Heart left ventricle (tissue), 16 donors: ENCODE data around the gene BCL2L14. TPM values are rescaled to one million over a fixed set of nuclear protein-coding genes. Genes with fewer than 3 reads are reported as not detected.

ENCODE experiments used
- ATAC-seq, 4 donors: fragments of 200-7000 bp; cut with Tn5 transposase; one replicate each; pipeline ENCODE4 v1.9.1; 2020 to 2022; ENCODE audit warnings: moderate library complexity in 4 of 4, mild to moderate bottlenecking in 3 of 4, moderate number of reproducible peaks in 1 of 4
- DNase-seq, 5 donors: peaks; one replicate each; pipeline ENCODE4 v3.0.0-alpha.2; 2020
- H3K27ac ChIP-seq, 12 donors: fragments of 200-600 bp; sonication (generic) in 4 of 12; one replicate each; pipeline versions ENCODE4 v1.5.0 to v1.8.0; 2016 to 2022; ENCODE audit warnings: mild to moderate bottlenecking in 2 of 12
- H3K27me3 ChIP-seq, 9 donors: fragments of 200-600 bp; sonication (generic) in 2 of 9; one replicate each; pipeline versions ENCODE4 v1.5.1 to v1.8.0; 2016 to 2022; ENCODE audit warnings: mild to moderate bottlenecking in 3 of 9
- H3K36me3 ChIP-seq, 9 donors: fragments of 200-600 bp; sonication (generic) in 2 of 9; one replicate each; pipeline versions ENCODE4 v1.5.0 to v1.8.0; 2018 to 2022; ENCODE audit warnings: mild to moderate bottlenecking in 2 of 9
- H3K4me1 ChIP-seq, 12 donors: fragments of 200-600 bp; sonication (generic) in 4 of 12; one replicate each; pipeline versions ENCODE4 v1.5.0 to v1.8.0; 2016 to 2022; ENCODE audit warnings: mild to moderate bottlenecking in 3 of 12
- H3K4me3 ChIP-seq, 12 donors: fragments of 200-600 bp; sonication (generic) in 4 of 12; one replicate each; pipeline versions ENCODE4 v1.5.0 to v1.8.0; 2017 to 2022; ENCODE audit warnings: mild to moderate bottlenecking in 9 of 12, moderate library complexity in 4 of 12
- H3K9me3 ChIP-seq, 12 donors: fragments of 200-600 bp; sonication (generic) in 4 of 12; one replicate each; pipeline versions ENCODE4 v1.5.0 to v1.8.0; 2016 to 2022; ENCODE audit warnings: mild to moderate bottlenecking in 1 of 12
- CTCF ChIP-seq, 12 donors: fragments of 200-600 bp; sonication (generic) in 4 of 12; IDR thresholded peaks; one replicate each; pipeline versions ENCODE4 v1.5.0 to v1.8.0; 2018 to 2022; ENCODE audit warnings: antibody characterized with exemption in 12 of 12, mild to moderate bottlenecking in 5 of 12
- POLR2A ChIP-seq, 2 donors: fragments of 450-650 bp; IDR thresholded peaks; one replicate each; pipeline ENCODE4 v1.6.1; 2017; ENCODE audit warnings: antibody characterized with exemption in 2 of 2, mild to moderate bottlenecking in 2 of 2, moderate library complexity in 2 of 2
- WGBS, 4 donors: extraction: QIAGEN DNeasy Blood & Tissue Kit in 2 of 4; methylation state at CpG; one replicate each; pipeline versions ENCODE4 v1.1.5 to v1.1.7; 2013 to 2018; 5-methylcytosine and 5-hydroxymethylcytosine counted together
- intact Hi-C, 10 donors: fragments of 100-400 bp; cut with DNase I; formaldehyde crosslinking; loops; one replicate each; pipeline versions ENCODE4 v1.11.1 to v1.14.2; 2022
- polyA plus RNA-seq, 2 donors: library from polyadenylated mRNA; stranded (reverse); fragments of 200-250 nt; gene quantifications; one replicate each; pipeline ENCODE4 v1.2.3, GENCODE V29; 2013
- total RNA-seq, 9 donors: library from RNA; depleted of rRNA in 2 of 9; stranded (reverse); fragments of >200 nt in 2 of 9; fragmentation: NEBNext Ultra II Directional in 3 of 9; extraction: Animal tissue kit (Norgen Biotek cat#: 25700) in 3 of 9; gene quantifications; one replicate each; pipeline versions ENCODE4 v1.1.0 to v1.2.4, GENCODE V29; 2016 to 2023
- donor health status: ischemic (EF 13 %, LVEDD 7.1; RV severe dilation, severe dysfunction).
- donor health status: healthy with polysubstance abuse.
- donor health status: DM: no; HTN: yes; CAD: no.
- donor health status: DM: no; HTN: no; CAD: no.
- donor health status: ischemic (EF 25% LVEDD 6.9; RV normal size, moderate dysfunction).
- donor health status: ischemic (EF 25% LVEDD 5.7; RV mildly dilated, moderate dysfunction).
- donor health status: healthy.
- donor health status: DM: yes; HTN: yes; CAD: no.
- donor health status: ischemic (EF 35%, LVEDD 5.7; RV mildly dilated, moderate dysfunction).
- donor health status: nonischemic (EF 11% LVEDD 7.7; RV severe dilation, severe dysfunction).
- donor health status: DM: yes; HTN: yes; CAD: no.
- donor health status: PGD.
- donor health status: ischemic (EF 29% LVEDD 5.4; RV normal size, mild dysfunction).
- donor health status: nonischemic (EF 23%, LVEDD 6.1; RV moderate dilation, normal function).

BCL2L14 gene
- total and polyA plus RNA-seq, 11 donors, result not detected

- no peak overlapping the region for H3K4me3 ChIP-seq
- WGBS, 4 donors, result 82 to 84% (median 84%) methylated on average over 4 of the region's 4 CpGs
- H3K9me3 ChIP-seq, result no peaks in the 10 kb centered on the region
- TF ChIP-seq POLR2A (IDR thresholded peaks at IDR 0.05) (no peak), CTCF (IDR thresholded peaks at IDR 0.05) (no peak)
- no peak for DNase-seq
- H3K27ac ChIP-seq, result no peak overlapping the region
- H3K36me3 ChIP-seq, result peaks cover 0 to 88% (median 30%) of the 10 kb centered on the region in 9 donors
- no peak for ATAC-seq
- H3K4me1 ChIP-seq, result peaks cover 0 to 1% (median 0%) of the 10 kb centered on the region in 12 donors
- intact Hi-C loops, result no loop called here
- H3K27me3 ChIP-seq, result no peaks in the 10 kb centered on the region
These were observed 57.9 kb downstream of the BCL2L14 start for GRCh38 chr12:12128670-12129069.

GRCh38 chr12:12133259-12133658, 62.5 kb downstream of the BCL2L14 start:
- no peaks in the 10 kb centered on the region for H3K4me1 ChIP-seq
- H3K9me3 ChIP-seq, result no peaks in the 10 kb centered on the region
- no peaks in the 10 kb centered on the region for H3K27me3 ChIP-seq
- H3K27ac ChIP-seq, result no peak overlapping the region
- 89 to 95% (median 91%) methylated on average over 3 of the region's 3 CpGs for WGBS, 4 donors
- ATAC-seq, result no peak
- TF ChIP-seq CTCF (IDR thresholded peaks at IDR 0.05), result no peak
- TF ChIP-seq POLR2A (IDR thresholded peaks at IDR 0.05), result no peak
- H3K4me3 ChIP-seq, result no peak overlapping the region
- H3K36me3 ChIP-seq, result peaks cover 0 to 78% (median 14%) of the 10 kb centered on the region in 9 donors
- intact Hi-C loops, result loop anchor here in 1 of 10 donors (10.0 kb wide), 1 partner anchor 62 kb away; no protein-coding TSS in a partner anchor
- DNase-seq, result no peak

- Histone ChIP-seq H3K36me3 (peaks cover 0 to 76% (median 14%) of the 10 kb centered on the region in 9 donors), H3K4me3 (no peak overlapping the region), H3K27ac (no peak overlapping the region), H3K27me3 (no peaks in the 10 kb centered on the region), H3K4me1 (no peaks in the 10 kb centered on the region), H3K9me3 (no peaks in the 10 kb centered on the region)
- ATAC-seq (no peak), DNase-seq (no peak)
- intact Hi-C loops, result loop anchor here in 1 of 10 donors (10.0 kb wide), 1 partner anchor 61 kb away; no protein-coding TSS in a partner anchor
- TF ChIP-seq POLR2A (IDR thresholded peaks at IDR 0.05) (no peak), CTCF (IDR thresholded peaks at IDR 0.05) (no peak)
- WGBS, 4 donors, result 96 to 99% (median 97%) methylated on average over 5 of the region's 5 CpGs
These were observed 63.0 kb downstream of the BCL2L14 start for GRCh38 chr12:12133785-12134184.

- TF ChIP-seq CTCF (IDR thresholded peaks at IDR 0.05) (no peak), POLR2A (IDR thresholded peaks at IDR 0.05) (no peak)
These were observed 67.7 kb downstream of the BCL2L14 start for GRCh38 chr12:12138203-12139154.

More at GRCh38 chr12:12138203-12139154, 67.7 kb downstream of the BCL2L14 start:
- no peak overlapping the region for H3K27ac ChIP-seq
- H3K36me3 ChIP-seq, result peaks cover 0 to 50% (median 7%) of the 10 kb centered on the region in 9 donors
- DNase-seq, result no peak
- no peak overlapping the region for H3K4me3 ChIP-seq
- WGBS, 4 donors, result 93 to 97% (median 95%) methylated on average over 3 of the region's 3 CpGs
- no peaks in the 10 kb centered on the region for H3K9me3 ChIP-seq
- intact Hi-C loops, result loop anchor here in 1 of 10 donors (10.0 kb wide), 1 partner anchor 56 kb away; no protein-coding TSS in a partner anchor
- H3K4me1 ChIP-seq, result no peaks in the 10 kb centered on the region
- no peak for ATAC-seq
- no peaks in the 10 kb centered on the region for H3K27me3 ChIP-seq
